Parathyroid adenoma (tissue), 2 donors: ENCODE results near the gene TBC1D16.

ENCODE experiments used
- H2AFZ ChIP-seq: fragments of 300-600 bp; sonication (generic); one replicate; pipeline ENCODE4 v1.7.0; 2017; ENCODE audit warnings: antibody characterized with exemption, mild to moderate bottlenecking
- H3K27ac ChIP-seq: fragments of 300-600 bp; sonication (generic); one replicate; pipeline ENCODE4 v1.7.0; 2017
- H3K27me3 ChIP-seq: fragments of 300-600 bp; sonication (generic); one replicate; pipeline ENCODE4 v1.7.0; 2017; ENCODE audit warnings: low read length; ENCODE audit not compliant: control insufficient read depth, insufficient read depth
- H3K36me3 ChIP-seq: fragments of 300-600 bp; sonication (generic); one replicate; pipeline ENCODE4 v1.7.0; 2017; ENCODE audit warnings: low read length; ENCODE audit not compliant: control insufficient read depth, insufficient read depth
- H3K4me1 ChIP-seq: fragments of 300-600 bp; sonication (generic); one replicate; pipeline ENCODE4 v1.7.0; 2017; ENCODE audit warnings: control low read depth
- H3K4me2 ChIP-seq: fragments of 300-600 bp; sonication (generic); one replicate; pipeline ENCODE4 v1.7.0; 2017; ENCODE audit warnings: low read length
- H3K4me3 ChIP-seq: fragments of 300-600 bp; sonication (generic); one replicate; pipeline ENCODE4 v1.7.0; 2017; ENCODE audit warnings: low read depth, low read length
- H3K79me2 ChIP-seq: fragments of 300-600 bp; sonication (generic); one replicate; pipeline ENCODE4 v1.7.0; 2017; ENCODE audit warnings: control low read depth
- H3K9ac ChIP-seq: fragments of 300-600 bp; sonication (generic); one replicate; pipeline ENCODE4 v1.7.0; 2017; ENCODE audit warnings: mild to moderate bottlenecking
- H3K9me3 ChIP-seq: fragments of 300-600 bp; sonication (generic); one replicate; pipeline ENCODE4 v1.7.0; 2017; ENCODE audit warnings: low read length; ENCODE audit not compliant: control insufficient read depth
- TF ChIP-seq, protein P1 (sequence below): fragments of 300-600 bp; sonication (generic); IDR thresholded peaks from one replicate; pipeline ENCODE4 v1.7.0; 2017; ENCODE audit warnings: antibody characterized with exemption, mild to moderate bottlenecking
- donor health status: primary hyperparathyroidism.

TBC1D16 gene

DNA sequence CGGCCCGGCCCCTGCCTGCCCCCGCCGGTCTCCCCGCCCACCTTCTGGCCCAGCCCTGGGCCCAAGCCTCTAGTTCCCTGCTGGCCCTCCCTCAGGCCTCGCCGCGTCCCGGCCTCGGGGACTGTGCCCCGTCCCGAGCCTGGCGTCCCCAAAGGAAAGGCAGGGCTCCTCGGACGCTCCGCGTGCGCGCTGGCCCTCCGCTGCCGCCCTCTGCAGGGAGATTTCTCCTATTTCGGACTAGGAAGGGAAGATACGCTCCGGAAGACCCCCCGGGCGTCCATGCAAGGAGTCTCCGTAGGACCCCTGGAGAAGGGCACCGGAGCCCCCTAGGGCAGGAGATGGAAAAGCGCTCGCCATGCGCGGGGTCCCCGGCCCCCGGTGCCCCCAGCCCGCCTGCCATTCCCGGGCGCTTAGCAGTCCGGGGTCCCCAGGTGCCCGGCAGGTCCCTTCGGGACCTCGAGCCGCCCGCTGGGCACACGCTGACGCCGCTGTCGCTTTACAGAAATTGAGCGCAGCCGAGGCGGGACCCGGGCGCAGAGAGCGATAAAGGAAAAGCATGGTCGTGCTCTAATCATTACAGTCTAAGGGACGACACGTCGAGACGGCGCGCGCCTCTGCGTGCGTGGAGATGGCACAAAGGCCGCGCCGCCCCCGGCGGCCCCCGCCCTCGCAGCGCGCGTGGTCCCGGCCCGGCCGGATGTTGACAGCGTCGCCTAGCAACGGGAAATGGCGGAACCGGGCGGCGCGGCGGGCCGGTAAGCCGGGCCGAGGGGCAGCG lies 454 bp upstream of the TBC1D16 start, which contains the start of gene CCDC40:
Gene CCDC40, plus strand, starts transcription at position 706 of the 778 bp plus-strand sequence. Its CDS starts 21 bp downstream, at position 727.
- no peaks in the 10 kb centered on the region for H3K27me3 ChIP-seq
- peaks cover 1% of the 10 kb centered on the region for H3K4me1 ChIP-seq
- H3K9me3 ChIP-seq: no peaks in the 10 kb centered on the region
- H3K36me3 ChIP-seq: no peaks in the 10 kb centered on the region
- peak within 1 kb of the TSS; percentile 99 for H3K4me2 ChIP-seq
- H2AFZ ChIP-seq: peak within 1 kb of the TSS; percentile 99
- peak within 1 kb of the TSS; percentile 84 for H3K27ac ChIP-seq
- peak within 1 kb of the TSS; percentile 81 for H3K9ac ChIP-seq
- peak within 1 kb of the TSS; percentile 84 for H3K4me3 ChIP-seq
- TF ChIP-seq, protein P1, sequence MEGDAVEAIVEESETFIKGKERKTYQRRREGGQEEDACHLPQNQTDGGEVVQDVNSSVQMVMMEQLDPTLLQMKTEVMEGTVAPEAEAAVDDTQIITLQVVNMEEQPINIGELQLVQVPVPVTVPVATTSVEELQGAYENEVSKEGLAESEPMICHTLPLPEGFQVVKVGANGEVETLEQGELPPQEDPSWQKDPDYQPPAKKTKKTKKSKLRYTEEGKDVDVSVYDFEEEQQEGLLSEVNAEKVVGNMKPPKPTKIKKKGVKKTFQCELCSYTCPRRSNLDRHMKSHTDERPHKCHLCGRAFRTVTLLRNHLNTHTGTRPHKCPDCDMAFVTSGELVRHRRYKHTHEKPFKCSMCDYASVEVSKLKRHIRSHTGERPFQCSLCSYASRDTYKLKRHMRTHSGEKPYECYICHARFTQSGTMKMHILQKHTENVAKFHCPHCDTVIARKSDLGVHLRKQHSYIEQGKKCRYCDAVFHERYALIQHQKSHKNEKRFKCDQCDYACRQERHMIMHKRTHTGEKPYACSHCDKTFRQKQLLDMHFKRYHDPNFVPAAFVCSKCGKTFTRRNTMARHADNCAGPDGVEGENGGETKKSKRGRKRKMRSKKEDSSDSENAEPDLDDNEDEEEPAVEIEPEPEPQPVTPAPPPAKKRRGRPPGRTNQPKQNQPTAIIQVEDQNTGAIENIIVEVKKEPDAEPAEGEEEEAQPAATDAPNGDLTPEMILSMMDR: no peak
- H3K79me2 ChIP-seq: peaks cover 2% of the 10 kb centered on the region

DNA sequence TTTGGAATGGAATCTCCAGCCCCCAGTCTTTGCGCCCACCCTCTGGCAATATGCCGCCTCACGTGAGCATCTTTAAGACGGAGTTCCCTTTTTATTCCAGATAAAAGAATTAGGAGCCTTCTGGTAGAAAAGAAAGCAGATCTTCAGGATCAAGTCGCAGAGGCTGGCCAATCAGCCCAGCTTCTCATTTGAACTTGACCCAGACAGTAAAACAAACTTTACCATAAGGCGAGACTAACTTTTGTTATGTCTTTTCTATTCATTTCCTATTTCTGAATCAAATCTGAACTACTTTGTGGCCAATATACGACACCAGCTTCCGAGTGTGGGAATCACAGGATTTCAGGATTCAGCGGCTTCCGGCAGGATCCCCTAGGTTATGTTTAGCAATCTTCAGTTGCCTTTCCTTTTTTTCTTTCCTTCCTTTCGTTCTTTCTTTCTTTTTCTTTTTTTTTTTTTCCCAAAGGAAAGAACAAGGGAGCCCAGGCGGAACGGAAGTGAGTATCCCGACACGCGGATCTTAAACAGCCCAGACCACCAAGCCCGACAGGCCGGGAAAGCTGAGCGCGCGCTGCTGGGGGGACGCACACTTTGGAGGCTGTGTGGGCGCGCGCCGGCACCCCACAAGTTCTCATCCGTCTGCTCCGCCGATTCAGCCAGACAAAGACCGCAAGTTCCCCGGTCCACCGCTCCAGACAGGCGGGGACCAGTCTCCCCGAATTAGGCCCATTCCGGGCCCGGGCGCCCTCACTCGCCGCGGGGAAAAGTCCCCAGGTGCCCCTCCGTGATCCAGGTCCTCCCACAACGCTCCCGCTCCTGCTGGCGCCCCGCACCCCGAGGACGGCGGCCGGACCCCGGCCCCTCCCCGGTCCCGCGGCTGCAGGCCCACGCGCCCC lies 633 bp downstream of the TBC1D16 start:
- Histone ChIP-seq H3K27me3 (no peaks in the 10 kb centered on the region), H3K36me3 (no peaks in the 10 kb centered on the region), H3K4me1 (peaks cover 5% of the 10 kb centered on the region), H3K79me2 (peaks cover 7% of the 10 kb centered on the region), H3K9me3 (no peaks in the 10 kb centered on the region), H3K4me2 (peak overlapping the region; percentile 76), H3K27ac (peak overlapping the region; percentile 36), H2AFZ (peak overlapping the region; percentile 70), H3K9ac (no peak overlapping the region), H3K4me3 (peak overlapping the region; percentile 62)
- TF ChIP-seq, protein P1: no peak

DNA sequence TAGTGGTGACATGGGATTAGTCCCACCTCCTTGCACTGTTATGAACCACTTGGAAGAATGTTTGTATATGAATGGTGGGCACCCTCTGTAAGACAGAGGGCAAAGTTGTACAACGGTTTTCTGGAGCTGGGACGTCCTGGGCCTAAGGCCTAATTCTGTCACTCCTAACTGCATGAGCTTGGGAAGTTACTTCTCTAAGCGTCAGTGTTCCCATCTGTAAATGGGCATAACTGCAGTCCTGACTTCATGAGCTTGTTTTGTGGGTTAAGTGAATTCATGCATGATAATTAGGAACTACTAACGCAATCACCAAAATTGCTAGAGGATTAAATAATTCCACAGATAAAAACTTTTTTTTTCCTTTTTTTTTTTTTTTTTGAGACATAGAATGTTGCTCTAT lies 1.8 kb downstream of the TBC1D16 start:
- H3K4me3 ChIP-seq: no peak overlapping the region
- H3K9ac ChIP-seq: no peak overlapping the region
- no peaks in the 10 kb centered on the region for H3K9me3 ChIP-seq
- H3K36me3 ChIP-seq: no peaks in the 10 kb centered on the region
- peaks cover 6% of the 10 kb centered on the region for H3K4me1 ChIP-seq
- H2AFZ ChIP-seq: no peak overlapping the region
- no peaks in the 10 kb centered on the region for H3K27me3 ChIP-seq
- H3K27ac ChIP-seq: no peak overlapping the region
- H3K79me2 ChIP-seq: peaks cover 14% of the 10 kb centered on the region
- H3K4me2 ChIP-seq: no peak overlapping the region
- TF ChIP-seq, protein P1: no peak

DNA sequence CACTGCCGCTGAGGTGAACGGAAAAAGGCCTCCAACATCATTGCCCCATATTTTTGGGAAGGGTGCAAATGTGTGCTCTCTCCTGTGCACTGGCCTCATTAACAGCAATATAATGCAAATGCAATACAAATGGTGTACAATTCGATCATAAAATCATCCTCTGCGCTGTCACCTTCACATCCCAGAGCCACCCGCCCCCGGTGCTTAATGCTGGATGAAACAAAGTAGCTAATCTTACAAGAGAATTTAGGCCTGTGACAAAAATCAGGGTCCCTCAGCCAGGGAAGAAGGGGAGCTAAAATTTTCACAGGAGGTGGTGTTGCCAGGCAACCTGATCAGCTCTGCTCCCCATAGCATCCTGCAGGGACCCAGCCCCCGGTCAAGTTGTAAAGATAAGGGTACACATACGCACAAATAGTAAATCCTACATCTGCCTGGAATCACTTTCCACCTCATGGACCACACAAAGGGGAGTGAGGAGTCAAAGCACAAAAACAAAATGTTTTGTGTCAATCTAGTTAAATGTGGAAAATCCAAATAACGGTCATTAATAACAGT lies 3.0 kb downstream of the TBC1D16 start:
- H3K4me3 ChIP-seq: no peak overlapping the region
- no peak overlapping the region for H3K27ac ChIP-seq
- no peak overlapping the region for H2AFZ ChIP-seq
- TF ChIP-seq, protein P1: no peak
- no peak overlapping the region for H3K4me2 ChIP-seq
- H3K9me3 ChIP-seq: no peaks in the 10 kb centered on the region
- H3K9ac ChIP-seq: no peak overlapping the region
- peaks cover 15% of the 10 kb centered on the region for H3K4me1 ChIP-seq
- peaks cover 15% of the 10 kb centered on the region for H3K79me2 ChIP-seq
- no peaks in the 10 kb centered on the region for H3K36me3 ChIP-seq
- no peaks in the 10 kb centered on the region for H3K27me3 ChIP-seq
